Effector memory CD4-positive, alpha-beta T cell (primary cell): ENCODE results near the gene HDAC3.
A peak's percentile ranks its signal among the peaks of the same experiment; 100 is the strongest.
"Not testable (repeated sequence)": the region's sequence is repeated elsewhere in the genome, so short reads cannot be mapped to it uniquely, and the experiment has no call there.

Source experiments
- DNase-seq, 3 donors: peaks; one replicate each; pipeline ENCODE4 v3.0.0-alpha.2; 2020
- H3K27ac ChIP-seq: 2 replicates; pipeline ENCODE4 v1.7.0; 2013; ENCODE audit warnings: mild to moderate bottlenecking, low read length, moderate library complexity; ENCODE audit not compliant: insufficient read depth, poor library complexity, severe bottlenecking
- H3K27me3 ChIP-seq: replicated peaks from 2 replicates; pipeline ENCODE4 v1.7.0; 2013; ENCODE audit warnings: mild to moderate bottlenecking, low read length; ENCODE audit not compliant: insufficient read depth, control insufficient read depth, poor library complexity, severe bottlenecking
- H3K36me3 ChIP-seq: 2 replicates; pipeline ENCODE4 v1.7.0; 2013; ENCODE audit warnings: mild to moderate bottlenecking, low read length, moderate library complexity; ENCODE audit not compliant: control insufficient read depth, insufficient read depth
- H3K4me1 ChIP-seq: 2 replicates; pipeline ENCODE4 v1.7.0; 2013; ENCODE audit warnings: low read length, mild to moderate bottlenecking; ENCODE audit not compliant: control insufficient read depth, insufficient read depth, poor library complexity, severe bottlenecking
- H3K4me3 ChIP-seq: 2 replicates; pipeline ENCODE4 v1.7.0; 2013; ENCODE audit warnings: low read length, low read depth, mild to moderate bottlenecking; ENCODE audit not compliant: insufficient read depth, poor library complexity, severe bottlenecking
- H3K9me3 ChIP-seq: 2 replicates; pipeline ENCODE4 v1.7.0; 2013; ENCODE audit warnings: mild to moderate bottlenecking, low read length, moderate library complexity; ENCODE audit not compliant: control insufficient read depth

The HDAC3 gene

GRCh38 chr5:141618030-141618803 is 18.4 kb downstream of the HDAC3 start:
- Histone ChIP-seq H3K27ac (peak overlapping the region; percentile 90), H3K27me3 (no peaks in the 10 kb centered on the region), H3K9me3 (no peaks in the 10 kb centered on the region), H3K4me3 (peak overlapping the region; percentile 95), H3K4me1 (peaks cover 24% of the 10 kb centered on the region), H3K36me3 (peaks cover 13% of the 10 kb centered on the region)
- peak; percentile 30 to 42 (median 37) for DNase-seq

DNA sequence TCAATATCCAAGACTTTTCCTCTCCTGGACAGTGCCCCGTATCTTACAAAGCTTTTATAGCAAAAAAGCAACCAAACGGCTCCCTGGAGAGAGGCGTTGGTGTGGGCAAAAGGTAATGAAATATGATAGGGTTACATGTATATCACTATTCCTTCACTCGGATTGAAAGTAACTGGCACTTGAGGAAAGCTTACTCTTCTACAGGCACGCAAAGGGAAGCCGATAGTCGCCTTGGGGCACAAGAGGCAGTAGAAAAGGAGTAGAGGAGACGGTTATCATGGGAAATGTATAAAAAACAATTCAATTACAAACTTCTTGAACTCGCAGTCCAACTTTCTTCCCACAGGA is 19.0 kb downstream of the HDAC3 start:
- Histone ChIP-seq H3K27ac (peak overlapping the region; percentile 90), H3K4me3 (peak overlapping the region; percentile 95), H3K4me1 (peaks cover 28% of the 10 kb centered on the region), H3K36me3 (peaks cover 13% of the 10 kb centered on the region), H3K27me3 (no peaks in the 10 kb centered on the region), H3K9me3 (no peaks in the 10 kb centered on the region)
- no peak for DNase-seq

- H3K4me3 ChIP-seq: peak overlapping the region; percentile 95
- no peak for DNase-seq
- peaks cover 13% of the 10 kb centered on the region for H3K36me3 ChIP-seq
- peak overlapping the region; percentile 90 for H3K27ac ChIP-seq
- H3K9me3 ChIP-seq: no peaks in the 10 kb centered on the region
- peaks cover 32% of the 10 kb centered on the region for H3K4me1 ChIP-seq
- H3K27me3 ChIP-seq: no peaks in the 10 kb centered on the region
Measured at GRCh38 chr5:141617128-141617527, 19.5 kb downstream of the HDAC3 start.

- Histone ChIP-seq H3K36me3 (peaks cover 6% of the 10 kb centered on the region), H3K4me1 (peaks cover 36% of the 10 kb centered on the region), H3K9me3 (no peaks in the 10 kb centered on the region), H3K27ac (peak overlapping the region; percentile 90), H3K27me3 (no peaks in the 10 kb centered on the region), H3K4me3 (peak overlapping the region; percentile 95)
- DNase-seq: no peak
Measured at GRCh38 chr5:141615991-141616720, 20.5 kb downstream of the HDAC3 start.

- DNase-seq: no peak
- H3K4me3 ChIP-seq: no peak overlapping the region
- peaks cover 51% of the 10 kb centered on the region for H3K4me1 ChIP-seq
- H3K36me3 ChIP-seq: peaks cover 3% of the 10 kb centered on the region
- no peaks in the 10 kb centered on the region for H3K27me3 ChIP-seq
- no peak overlapping the region for H3K27ac ChIP-seq
- no peaks in the 10 kb centered on the region for H3K9me3 ChIP-seq
Measured at GRCh38 chr5:141613344-141613743, 23.3 kb downstream of the HDAC3 start.

DNA sequence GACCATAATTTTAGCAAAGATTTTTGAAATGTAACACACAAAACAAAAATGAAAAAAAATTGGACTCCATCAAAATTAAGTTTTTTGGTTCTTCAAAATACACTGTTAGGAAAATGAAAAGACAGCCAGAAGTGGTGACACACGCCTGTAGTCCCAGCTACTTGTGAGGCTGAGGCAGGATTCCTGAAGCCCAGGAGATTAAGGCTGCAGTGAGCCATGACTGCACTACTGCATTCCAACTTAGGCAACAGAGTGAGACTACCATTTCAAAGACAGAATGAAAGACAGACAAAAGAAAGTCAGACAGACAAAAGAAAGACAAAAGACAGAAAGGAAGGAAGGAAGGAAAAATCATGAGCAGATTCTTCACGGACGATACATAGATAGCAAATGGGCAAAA is 25.4 kb downstream of the HDAC3 start:
- Histone ChIP-seq H3K27me3 (no peaks in the 10 kb centered on the region), H3K9me3 (no peaks in the 10 kb centered on the region), H3K27ac (no peak overlapping the region), H3K4me1 (peaks cover 69% of the 10 kb centered on the region), H3K4me3 (no peak overlapping the region), H3K36me3 (peaks cover 3% of the 10 kb centered on the region)
- no peak for DNase-seq

DNA sequence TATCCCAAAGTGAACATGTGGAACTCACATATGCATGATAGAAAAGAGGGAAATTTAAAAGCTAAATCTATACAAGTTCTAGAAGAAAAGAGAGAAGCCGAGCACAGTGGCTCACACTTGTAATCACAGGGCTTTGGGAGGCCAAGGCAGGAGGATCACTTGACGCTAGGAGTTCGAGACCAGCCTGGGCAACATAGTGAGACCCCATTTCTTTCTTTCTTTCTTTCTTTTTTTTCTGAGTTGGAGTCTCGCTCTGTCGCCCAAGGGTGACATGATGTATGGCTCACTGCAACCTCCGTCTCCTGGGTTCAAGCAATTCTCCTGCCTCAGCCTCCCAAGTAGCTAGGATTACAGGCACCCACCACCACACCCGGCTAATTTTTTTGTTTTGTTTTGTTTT is 26.7 kb downstream of the HDAC3 start:
- H3K4me1 ChIP-seq: peaks cover 72% of the 10 kb centered on the region
- not testable (repeated sequence) for H3K9me3 ChIP-seq, H3K27ac ChIP-seq, H3K36me3 ChIP-seq, H3K4me3 ChIP-seq, DNase-seq, H3K27me3 ChIP-seq

DNA sequence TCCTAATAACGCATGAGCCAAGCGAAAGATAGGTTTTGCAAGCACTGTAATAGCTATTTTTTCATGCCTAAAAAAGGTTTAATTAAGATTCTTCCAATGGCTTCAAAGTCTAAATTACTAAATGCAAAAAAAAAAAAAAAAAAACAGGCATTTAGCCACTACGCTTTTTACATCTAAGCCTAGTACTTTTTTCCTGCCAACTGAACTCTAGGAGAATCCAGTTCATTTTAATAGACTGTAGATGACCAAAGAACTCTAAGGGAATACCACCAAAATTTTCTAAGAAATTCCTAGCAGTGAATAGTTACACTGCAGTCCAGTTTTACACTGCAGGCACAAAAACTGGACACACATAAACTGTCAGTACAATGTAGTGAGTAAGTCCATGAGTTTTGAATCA is 27.6 kb downstream of the HDAC3 start:
- Histone ChIP-seq H3K36me3 (peaks cover 3% of the 10 kb centered on the region), H3K27me3 (no peaks in the 10 kb centered on the region), H3K9me3 (no peaks in the 10 kb centered on the region), H3K4me3 (no peak overlapping the region), H3K4me1 (peaks cover 69% of the 10 kb centered on the region), H3K27ac (peak overlapping the region; percentile 72)
- no peak for DNase-seq

DNA sequence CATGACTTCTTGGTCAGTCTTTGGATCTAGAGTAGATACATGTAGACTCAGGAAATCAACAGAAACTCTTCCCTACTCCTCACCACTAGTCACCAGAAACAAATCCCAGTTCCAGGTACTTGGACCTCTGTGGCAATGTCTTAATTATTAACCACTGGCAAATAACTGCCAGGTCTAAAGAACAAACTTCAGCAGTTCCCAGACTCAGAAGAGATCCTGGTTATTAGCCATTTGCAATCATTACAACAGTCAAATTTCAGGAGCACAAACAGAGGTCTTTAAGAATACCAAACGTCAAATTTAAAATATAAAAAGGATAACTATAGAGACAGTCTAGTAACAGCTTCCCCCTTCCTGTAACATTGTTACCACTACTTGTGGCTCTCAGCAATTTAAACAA is 28.1 kb downstream of the HDAC3 start:
- H3K27me3 ChIP-seq: no peaks in the 10 kb centered on the region
- H3K27ac ChIP-seq: peak overlapping the region; percentile 72
- peaks cover 3% of the 10 kb centered on the region for H3K36me3 ChIP-seq
- H3K4me1 ChIP-seq: peaks cover 69% of the 10 kb centered on the region
- no peak overlapping the region for H3K4me3 ChIP-seq
- no peaks in the 10 kb centered on the region for H3K9me3 ChIP-seq
- no peak for DNase-seq

DNA sequence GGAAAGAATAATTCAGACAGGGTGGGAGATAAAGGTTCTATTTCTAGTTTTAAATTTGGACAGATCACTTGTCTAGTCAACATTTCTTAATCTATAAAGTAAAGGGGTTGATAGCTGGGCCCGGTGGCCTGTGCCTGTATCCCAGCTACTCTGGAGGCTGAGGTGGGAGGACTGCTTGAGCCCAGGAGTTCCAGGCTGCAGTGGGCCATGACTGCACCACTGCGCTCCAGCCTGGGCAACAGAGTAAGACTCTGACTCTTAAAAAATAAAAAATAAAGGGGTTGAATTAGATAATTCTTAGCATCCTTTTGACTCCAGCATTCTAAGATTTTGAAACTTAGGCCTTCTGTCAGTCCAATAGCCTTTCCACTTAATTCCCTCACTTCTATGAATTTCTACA is 28.6 kb downstream of the HDAC3 start:
- Histone ChIP-seq H3K4me1 (peaks cover 69% of the 10 kb centered on the region), H3K27ac (peak overlapping the region; percentile 72), H3K9me3 (no peaks in the 10 kb centered on the region), H3K4me3 (no peak overlapping the region), H3K36me3 (peaks cover 3% of the 10 kb centered on the region), H3K27me3 (no peaks in the 10 kb centered on the region)
- no peak for DNase-seq
